ENCODE results near the gene ACTN2. TPM values are rescaled to one million over a fixed set of nuclear protein-coding genes. Genes with fewer than 3 reads are reported as not detected.

The ACTN2 gene
- total RNA-seq: 2.3 and 2.5 TPM in 2 replicates

GRCh38 chr1:236685917-236686814 is at the start of gene ACTN2:
TSS of gene ACTN2 (plus strand) at chr1:236686499. CDS start at chr1:236686674, 175 bp downstream.

DNA sequence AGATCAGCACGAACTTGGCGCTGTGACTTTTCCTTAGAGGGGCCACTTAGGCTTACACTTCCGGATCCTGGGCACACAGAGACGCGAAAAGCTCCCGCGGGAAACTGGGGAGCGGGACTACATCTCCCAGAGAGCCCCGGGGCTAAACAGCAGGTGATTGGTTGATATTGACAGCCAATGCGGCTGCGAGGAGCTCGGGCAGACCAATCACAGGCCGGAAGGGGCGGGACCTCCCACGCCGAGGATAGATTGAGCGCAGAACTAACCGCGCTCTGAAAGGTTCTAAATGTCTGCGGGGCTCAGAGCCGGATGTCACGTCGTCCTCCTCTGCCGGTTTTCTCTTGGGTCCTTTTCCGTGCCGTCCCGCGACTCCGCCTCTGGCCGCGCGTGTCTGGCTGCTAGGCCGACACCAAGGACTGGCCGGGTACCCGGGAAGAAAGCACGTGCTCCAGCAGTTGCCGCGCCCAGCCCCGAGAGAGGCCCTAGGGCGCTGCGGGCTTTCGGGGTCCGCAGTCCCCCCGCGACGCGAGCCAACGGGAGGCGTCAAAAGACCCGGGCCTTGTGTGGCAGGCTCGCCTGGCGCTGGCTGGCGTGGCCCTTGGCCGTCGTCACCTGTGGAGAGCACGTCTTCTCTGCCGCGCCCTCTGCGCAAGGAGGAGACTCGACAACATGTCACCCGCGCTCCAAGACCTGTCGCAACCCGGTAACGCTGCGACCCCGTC is 108.9 kb downstream of the ACTN2 start, which contains the start of gene MTR:
Gene MTR (plus strand): TSS at position 258 of the 722 bp plus-strand sequence. CDS start 412 bp downstream, at position 670.

Other genes starting within 250 kb of the ACTN2 start
- gene LGALS8, start 162.5 kb upstream of the ACTN2 start, total RNA-seq: 81.7 and 98.0 TPM in 2 replicates
- gene HEATR1, start 82.0 kb upstream of the ACTN2 start, total RNA-seq: 95.5 and 114 TPM in 2 replicates
- 50.3 and 55.6 TPM in 2 replicates for gene MTR, start 108.8 kb downstream of the ACTN2 start, total RNA-seq